ENCODE data around the gene TMEM272. TPM values are rescaled to one million over a fixed set of nuclear protein-coding genes. Genes with fewer than 3 reads are reported as not detected.

Gene TMEM272
- total and polyA plus RNA-seq, 9 donors = 0.08 to 0.50 (median 0.15) TPM

DNA sequence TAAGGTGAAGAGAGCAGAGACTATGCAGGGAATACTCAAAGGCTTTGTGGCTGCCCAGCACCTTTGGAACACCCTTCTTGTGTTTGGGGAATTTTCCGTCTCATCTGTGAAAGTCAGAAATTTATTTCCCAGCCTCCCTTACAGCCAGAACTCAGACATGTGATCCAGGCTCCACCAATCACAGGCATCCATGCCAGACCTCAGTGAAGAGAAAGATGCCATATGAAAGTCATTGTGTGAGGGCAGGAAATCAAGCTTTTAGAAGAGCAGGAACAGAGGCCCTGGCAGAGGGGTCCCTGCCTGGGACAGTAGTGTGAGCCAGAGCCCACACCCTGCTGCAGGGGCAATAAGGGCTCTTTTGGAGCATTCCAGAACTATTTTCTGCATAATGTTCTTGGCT, 28.9 kb upstream of the TMEM272 start:
- Histone ChIP-seq H3K36me3 (ENCODE audit: control insufficient read depth, insufficient read depth, low read length) (no peaks in the 10 kb centered on the region), H3K4me1 (ENCODE audit: control insufficient read depth, insufficient read depth, low read length) (peaks cover 3% of the 10 kb centered on the region), H3K9me3 (replicated peaks; ENCODE audit: control insufficient read depth, low read depth, low read length) (no peaks in the 10 kb centered on the region), H3K27ac (ENCODE audit: low read length) (no peak overlapping the region), H3K4me3 (ENCODE audit: low read length) (no peak overlapping the region), H3K27me3 (ENCODE audit: control insufficient read depth, insufficient read depth, low read length) (no peaks in the 10 kb centered on the region)
- DNase-seq = no peak
- no CpG with 5 or more reads among the region's 1 CpG for WGBS (ENCODE audit: insufficient coverage)

- Histone ChIP-seq H3K36me3 (ENCODE audit: control insufficient read depth, insufficient read depth, low read length) (no peaks in the 10 kb centered on the region), H3K4me3 (ENCODE audit: low read length) (no peak overlapping the region), H3K9me3 (replicated peaks; ENCODE audit: control insufficient read depth, low read depth, low read length) (no peaks in the 10 kb centered on the region), H3K27ac (ENCODE audit: low read length) (no peak overlapping the region), H3K27me3 (ENCODE audit: control insufficient read depth, insufficient read depth, low read length) (no peaks in the 10 kb centered on the region), H3K4me1 (ENCODE audit: control insufficient read depth, insufficient read depth, low read length) (peaks cover 3% of the 10 kb centered on the region)
- 67% methylated on average over 1 of the region's 6 CpGs for WGBS (ENCODE audit: insufficient coverage)
- DNase-seq = no peak
Measured at GRCh38 chr13:51873117-51873798, 28.3 kb upstream of the TMEM272 start.

- no peak overlapping the region for H3K4me3 ChIP-seq (ENCODE audit: low read length)
- WGBS (ENCODE audit: insufficient coverage) = no CpG with 5 or more reads among the region's 3 CpGs
Measured at GRCh38 chr13:51870616-51871015, 25.6 kb upstream of the TMEM272 start.

GRCh38 chr13:51869916-51870315, 24.9 kb upstream of the TMEM272 start:
- no peaks in the 10 kb centered on the region for H3K9me3 ChIP-seq (replicated peaks; ENCODE audit: control insufficient read depth, low read depth, low read length)
- WGBS (ENCODE audit: insufficient coverage) = 87% methylated on average over 3 of the region's 6 CpGs
- no peak for DNase-seq

More at GRCh38 chr13:51870616-51871015, 25.6 kb upstream of the TMEM272 start:
- H3K27ac ChIP-seq (ENCODE audit: low read length) = no peak overlapping the region
- H3K9me3 ChIP-seq (replicated peaks; ENCODE audit: control insufficient read depth, low read depth, low read length) = no peaks in the 10 kb centered on the region
- H3K36me3 ChIP-seq (ENCODE audit: control insufficient read depth, insufficient read depth, low read length) = no peaks in the 10 kb centered on the region
- no peak for DNase-seq
- H3K27me3 ChIP-seq (ENCODE audit: control insufficient read depth, insufficient read depth, low read length) = no peaks in the 10 kb centered on the region
- H3K4me1 ChIP-seq (ENCODE audit: control insufficient read depth, insufficient read depth, low read length) = peaks cover 3% of the 10 kb centered on the region

DNA sequence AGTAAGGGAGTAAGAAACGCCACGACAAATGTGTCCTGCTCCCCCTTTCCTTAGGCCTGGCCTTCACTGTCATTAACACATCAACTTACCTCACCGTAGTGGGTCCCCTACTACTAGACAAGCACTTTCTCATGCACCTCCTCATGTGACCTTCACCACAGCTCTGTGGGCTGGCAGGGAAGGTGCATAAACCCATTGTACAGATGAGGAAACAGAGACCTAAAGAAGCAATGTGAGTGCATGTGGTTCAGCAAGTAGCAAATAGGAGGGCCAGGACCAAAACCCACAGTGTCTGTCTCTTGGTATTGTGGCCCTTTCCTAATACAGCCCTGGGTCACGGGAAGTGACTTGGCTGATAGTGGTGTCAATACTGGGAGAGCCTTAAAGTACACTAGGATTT, 22.1 kb upstream of the TMEM272 start:
- DNase-seq = no peak
- peaks cover 3% of the 10 kb centered on the region for H3K4me1 ChIP-seq (ENCODE audit: control insufficient read depth, insufficient read depth, low read length)
- no peak overlapping the region for H3K4me3 ChIP-seq (ENCODE audit: low read length)
- no peak overlapping the region for H3K27ac ChIP-seq (ENCODE audit: low read length)
- H3K9me3 ChIP-seq (replicated peaks; ENCODE audit: control insufficient read depth, low read depth, low read length) = no peaks in the 10 kb centered on the region
- H3K27me3 ChIP-seq (ENCODE audit: control insufficient read depth, insufficient read depth, low read length) = no peaks in the 10 kb centered on the region
- no CpG with 5 or more reads among the region's 4 CpGs for WGBS (ENCODE audit: insufficient coverage)
- no peaks in the 10 kb centered on the region for H3K36me3 ChIP-seq (ENCODE audit: control insufficient read depth, insufficient read depth, low read length)

More at GRCh38 chr13:51869916-51870315, 24.9 kb upstream of the TMEM272 start:
- Histone ChIP-seq H3K27me3 (ENCODE audit: control insufficient read depth, insufficient read depth, low read length) (no peaks in the 10 kb centered on the region), H3K4me3 (ENCODE audit: low read length) (no peak overlapping the region), H3K4me1 (ENCODE audit: control insufficient read depth, insufficient read depth, low read length) (peaks cover 3% of the 10 kb centered on the region), H3K36me3 (ENCODE audit: control insufficient read depth, insufficient read depth, low read length) (no peaks in the 10 kb centered on the region), H3K27ac (ENCODE audit: low read length) (no peak overlapping the region)

DNA sequence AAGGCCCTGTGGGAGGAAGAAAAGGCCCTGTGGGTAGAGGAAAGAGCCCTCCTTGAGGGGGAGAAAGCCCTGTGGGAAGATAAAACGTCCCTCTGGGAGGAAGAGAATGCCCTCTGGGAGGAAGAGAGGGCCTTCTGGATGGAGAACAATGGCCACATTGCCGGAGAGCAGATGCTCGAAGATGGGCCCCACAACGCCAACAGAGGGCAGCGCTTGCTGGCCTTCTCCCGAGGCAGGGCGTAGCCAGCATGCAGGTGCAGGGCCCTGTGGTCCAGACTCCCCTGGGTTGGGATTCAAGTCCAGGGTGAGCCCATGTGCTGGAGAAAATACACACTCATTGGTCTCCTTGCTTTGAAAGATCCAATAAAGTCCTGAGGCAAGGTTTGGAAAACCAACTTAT, 20.9 kb upstream of the TMEM272 start:
- H3K36me3 ChIP-seq (ENCODE audit: control insufficient read depth, insufficient read depth, low read length) = no peaks in the 10 kb centered on the region
- no peaks in the 10 kb centered on the region for H3K27me3 ChIP-seq (ENCODE audit: control insufficient read depth, insufficient read depth, low read length)
- DNase-seq = no peak
- no peaks in the 10 kb centered on the region for H3K9me3 ChIP-seq (replicated peaks; ENCODE audit: control insufficient read depth, low read depth, low read length)
- H3K4me3 ChIP-seq (ENCODE audit: low read length) = no peak overlapping the region
- 77% methylated on average over 7 of the region's 7 CpGs for WGBS (ENCODE audit: insufficient coverage)
- H3K27ac ChIP-seq (ENCODE audit: low read length) = no peak overlapping the region
- H3K4me1 ChIP-seq (ENCODE audit: control insufficient read depth, insufficient read depth, low read length) = no peaks in the 10 kb centered on the region

DNA sequence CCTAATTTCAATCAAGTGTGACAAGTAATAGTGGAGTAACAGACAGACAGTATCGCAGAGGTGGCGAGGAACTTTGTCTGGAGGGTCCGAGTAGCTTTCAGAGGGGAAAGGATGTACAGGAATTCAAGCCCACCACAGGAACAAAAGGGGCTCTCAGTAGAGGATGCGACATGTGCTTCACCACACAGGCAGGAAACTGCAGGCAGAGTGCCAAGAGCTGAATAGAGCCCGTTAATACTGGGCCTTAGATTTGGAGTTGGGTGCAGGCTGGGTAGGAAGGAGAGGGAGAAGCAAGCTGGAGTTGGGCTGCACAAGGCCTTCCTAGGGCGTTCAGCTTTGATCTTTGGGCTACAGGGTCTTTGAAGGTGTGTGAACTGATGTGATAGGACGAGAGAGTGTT, 18.0 kb upstream of the TMEM272 start:
- H3K9me3 ChIP-seq (replicated peaks; ENCODE audit: control insufficient read depth, low read depth, low read length) = no peaks in the 10 kb centered on the region
- no peak for DNase-seq
- whole genome bisulfite sequencing (ENCODE audit: insufficient coverage) = 63% methylated on average over 6 of the region's 7 CpGs
- no peaks in the 10 kb centered on the region for H3K27me3 ChIP-seq (ENCODE audit: control insufficient read depth, insufficient read depth, low read length)
- no peaks in the 10 kb centered on the region for H3K4me1 ChIP-seq (ENCODE audit: control insufficient read depth, insufficient read depth, low read length)
- no peaks in the 10 kb centered on the region for H3K36me3 ChIP-seq (ENCODE audit: control insufficient read depth, insufficient read depth, low read length)
- H3K4me3 ChIP-seq (ENCODE audit: low read length) = no peak overlapping the region
- H3K27ac ChIP-seq (ENCODE audit: low read length) = no peak overlapping the region

GRCh38 chr13:51861723-51862300, 16.8 kb upstream of the TMEM272 start, which contains the start of gene CCDC70:
Gene CCDC70, plus strand, starts transcription at chr13:51861969. Its CDS starts 3,443 bp downstream, at chr13:51865412.
- Histone ChIP-seq H3K4me1 (ENCODE audit: control insufficient read depth, insufficient read depth, low read length) (no peaks in the 10 kb centered on the region), H3K4me3 (ENCODE audit: low read length) (no peak within 1 kb of the TSS), H3K27ac (ENCODE audit: low read length) (no peak within 1 kb of the TSS), H3K9me3 (replicated peaks; ENCODE audit: control insufficient read depth, low read depth, low read length) (no peaks in the 10 kb centered on the region), H3K36me3 (ENCODE audit: control insufficient read depth, insufficient read depth, low read length) (no peaks in the 10 kb centered on the region), H3K27me3 (ENCODE audit: control insufficient read depth, insufficient read depth, low read length) (no peaks in the 10 kb centered on the region)
- 79% methylated on average over 3 of the region's 5 CpGs for WGBS (ENCODE audit: insufficient coverage)
- DNase-seq = no peak

GRCh38 chr13:51858433-51859247, 13.7 kb upstream of the TMEM272 start:
- DNase-seq = no peak
- Histone ChIP-seq H3K4me3 (ENCODE audit: low read length) (no peak overlapping the region), H3K9me3 (replicated peaks; ENCODE audit: control insufficient read depth, low read depth, low read length) (no peaks in the 10 kb centered on the region), H3K36me3 (ENCODE audit: control insufficient read depth, insufficient read depth, low read length) (no peaks in the 10 kb centered on the region), H3K27ac (ENCODE audit: low read length) (no peak overlapping the region), H3K27me3 (ENCODE audit: control insufficient read depth, insufficient read depth, low read length) (no peaks in the 10 kb centered on the region), H3K4me1 (ENCODE audit: control insufficient read depth, insufficient read depth, low read length) (no peaks in the 10 kb centered on the region)
- WGBS (ENCODE audit: insufficient coverage) = no CpG with 5 or more reads among the region's 11 CpGs

DNA sequence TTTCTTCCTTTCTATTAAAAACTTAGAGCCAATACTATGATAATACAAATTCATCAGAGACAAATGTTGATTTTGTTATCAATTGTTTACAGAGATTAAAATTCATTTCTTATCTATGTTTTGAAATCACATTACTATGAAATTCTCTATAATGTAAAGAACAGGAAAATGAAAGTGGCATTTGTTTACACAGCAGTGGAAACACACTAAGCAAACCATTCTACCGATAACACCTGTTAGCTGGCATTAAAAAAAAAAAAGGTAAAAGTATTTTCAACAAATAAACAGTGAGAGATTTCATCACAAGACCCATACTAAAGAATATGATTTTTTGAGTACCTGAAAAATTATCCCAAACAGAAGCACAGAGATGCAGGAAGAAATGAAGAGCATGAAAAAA, 12.0 kb upstream of the TMEM272 start:
- WGBS (ENCODE audit: insufficient coverage) = no CpG with 5 or more reads among the region's 1 CpG
- no peak for DNase-seq
- Histone ChIP-seq H3K4me1 (ENCODE audit: control insufficient read depth, insufficient read depth, low read length) (no peaks in the 10 kb centered on the region), H3K9me3 (replicated peaks; ENCODE audit: control insufficient read depth, low read depth, low read length) (no peaks in the 10 kb centered on the region), H3K27ac (ENCODE audit: low read length) (no peak overlapping the region), H3K4me3 (ENCODE audit: low read length) (no peak overlapping the region), H3K27me3 (ENCODE audit: control insufficient read depth, insufficient read depth, low read length) (no peaks in the 10 kb centered on the region), H3K36me3 (ENCODE audit: control insufficient read depth, insufficient read depth, low read length) (no peaks in the 10 kb centered on the region)
